HG02870 (cell line): Measurements from ENCODE around the gene RSPH1.
"Not testable (repeated sequence)": the region's sequence is repeated elsewhere in the genome, so short reads cannot be mapped to it uniquely, and the experiment has no call there.

Experiments
- ATAC-seq: cut with Tn5 transposase; IDR thresholded peaks from one replicate; pipeline ENCODE4 v1.9.1; 2021; ENCODE audit warnings: mild to moderate bottlenecking, moderate library complexity; ENCODE audit not compliant: unreplicated experiment

Gene RSPH1

DNA sequence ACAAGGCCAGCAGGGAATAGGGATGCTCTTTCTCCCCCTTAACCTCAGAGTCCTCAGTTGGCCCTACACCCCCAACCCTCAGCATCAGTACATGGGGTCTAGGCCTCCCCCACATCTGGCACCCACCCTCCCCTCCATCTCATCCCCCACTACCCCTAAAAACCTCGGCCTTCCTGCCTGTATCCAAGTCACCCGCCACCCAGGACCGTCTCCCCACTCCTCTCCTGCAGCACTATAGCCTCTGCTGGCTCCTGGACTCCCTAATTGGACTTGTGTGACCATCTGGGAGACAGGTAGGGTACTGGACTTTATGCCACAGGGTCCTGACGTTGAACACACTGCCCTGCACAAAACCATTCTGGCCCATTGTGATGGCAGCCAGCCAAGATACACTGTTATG, 6.0 kb downstream of the RSPH1 start:
- no peak for ATAC-seq

DNA sequence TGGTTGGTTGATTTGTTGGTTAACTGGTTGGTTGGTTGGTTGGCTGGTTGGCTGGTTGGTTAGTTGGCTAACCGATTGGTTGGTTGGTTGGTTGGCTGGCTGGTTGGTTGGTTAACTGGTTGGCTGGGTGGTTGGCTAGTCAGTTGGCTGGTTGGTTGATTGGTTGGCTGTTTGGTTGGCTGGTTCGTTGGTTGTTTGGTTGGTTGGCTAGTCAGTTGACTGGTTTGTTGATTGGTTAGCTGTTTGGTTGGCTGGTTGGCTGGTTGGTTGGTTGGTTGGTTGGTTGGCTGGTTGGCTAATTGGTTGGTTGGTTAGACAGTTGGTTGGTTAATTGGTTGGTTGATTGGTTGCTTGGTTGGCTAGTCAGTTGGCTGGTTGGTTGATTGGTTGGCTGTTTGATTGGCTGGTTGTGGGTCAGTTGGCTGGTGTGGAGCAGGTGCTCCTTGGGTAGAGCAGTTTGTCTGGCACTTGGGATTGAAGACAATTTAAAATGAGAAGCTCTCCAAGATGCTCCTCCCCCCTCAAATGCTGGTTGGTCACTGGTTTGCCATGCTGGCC, 6.9 kb downstream of the RSPH1 start:
- ATAC-seq: no peak

DNA sequence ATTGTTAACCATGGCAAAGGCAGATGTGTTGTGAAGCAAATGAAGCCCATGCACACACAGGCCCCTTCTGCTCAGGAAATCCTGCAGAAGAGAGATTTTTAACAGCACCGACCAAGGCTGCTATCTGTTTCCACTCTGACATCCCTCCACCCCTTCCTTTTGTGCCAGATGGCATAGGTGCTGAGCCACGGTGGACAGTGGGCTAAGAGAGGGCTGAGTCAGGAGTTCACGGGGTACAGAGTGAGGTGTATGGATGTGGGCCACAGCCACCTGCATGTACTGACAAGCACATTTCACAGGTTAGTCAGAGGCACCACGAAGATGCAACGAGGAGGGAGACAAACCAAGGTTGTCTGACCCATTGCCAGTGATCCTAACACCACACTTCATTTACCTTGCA, 9.5 kb downstream of the RSPH1 start:
- no peak for ATAC-seq

DNA sequence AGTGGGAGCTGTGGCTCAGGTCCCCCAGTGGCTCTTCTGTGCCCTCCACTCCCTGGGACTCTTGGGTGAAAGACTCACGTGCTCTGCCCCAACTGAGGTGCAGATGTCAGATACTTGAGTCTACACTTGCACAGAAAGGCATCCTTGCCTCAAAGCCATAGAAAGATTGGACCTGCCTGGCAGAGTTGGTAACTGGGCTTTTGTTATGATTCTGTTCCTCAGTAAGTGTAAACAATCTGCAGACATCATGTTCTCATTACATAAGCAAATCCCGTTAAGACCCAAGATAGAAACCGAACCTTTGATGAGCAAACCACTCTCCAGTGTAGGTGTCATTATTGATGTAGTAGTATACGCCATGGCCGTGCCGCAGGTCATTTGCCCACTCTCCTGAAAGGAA, 10.0 kb downstream of the RSPH1 start:
- no peak for ATAC-seq

DNA sequence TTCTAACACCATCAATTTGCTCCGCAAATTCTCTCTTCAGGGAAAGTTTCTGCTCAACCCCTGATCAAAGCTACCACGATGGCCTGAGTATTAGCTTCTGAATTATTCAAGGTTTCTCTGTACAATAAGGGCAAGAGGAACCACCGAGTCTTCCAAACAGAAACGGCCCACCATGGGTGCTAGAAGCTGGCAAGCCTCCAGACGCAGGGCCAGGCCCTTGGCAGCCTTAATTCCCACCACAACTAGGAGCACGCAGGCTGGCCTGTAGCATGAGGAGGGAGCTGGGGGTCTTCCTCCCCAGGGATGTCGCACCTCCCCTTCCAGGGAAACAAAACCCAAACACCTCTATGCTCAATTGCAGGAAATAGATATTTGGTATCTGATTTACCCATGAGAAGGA, 11.1 kb downstream of the RSPH1 start:
- ATAC-seq: no peak

DNA sequence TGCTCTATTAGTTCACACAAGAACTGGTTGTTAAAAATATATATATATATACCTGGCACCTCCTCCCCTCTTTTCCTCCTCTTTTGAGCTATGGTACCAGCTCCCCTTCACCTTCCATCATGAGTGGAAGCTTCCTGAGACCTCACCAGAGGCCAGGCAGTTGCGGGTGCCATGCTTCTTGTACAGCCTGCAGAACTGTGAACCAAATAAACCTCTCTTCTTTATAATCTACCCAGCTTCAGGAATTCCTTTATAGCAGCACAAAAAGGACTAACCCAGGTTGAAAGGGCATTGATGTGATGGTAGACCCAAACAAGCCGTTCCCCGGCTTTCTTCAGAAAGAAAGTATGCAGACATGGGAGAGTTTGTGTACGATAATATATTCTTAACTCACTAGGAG, 14.9 kb downstream of the RSPH1 start:
- ATAC-seq: no peak

DNA sequence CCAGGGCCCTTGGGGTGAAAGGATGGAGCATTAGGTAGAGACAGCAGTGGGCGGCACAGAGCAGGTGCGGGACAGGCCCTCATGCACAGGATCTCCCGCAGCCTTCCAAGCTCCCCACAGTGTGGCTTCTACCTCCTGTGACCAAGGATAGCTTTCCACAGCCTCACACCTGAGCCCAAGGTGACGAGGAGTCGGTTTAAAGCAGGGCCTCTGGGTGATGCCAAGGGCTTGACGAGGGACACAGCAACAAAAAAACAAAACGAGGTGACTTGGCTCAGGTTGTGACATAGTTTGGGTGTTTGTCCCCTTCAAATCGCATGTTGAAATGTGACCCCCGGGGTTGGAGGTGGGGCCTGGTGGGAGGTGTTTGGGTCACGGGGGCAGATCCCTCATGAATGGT, 15.3 kb downstream of the RSPH1 start:
- no peak for ATAC-seq

DNA sequence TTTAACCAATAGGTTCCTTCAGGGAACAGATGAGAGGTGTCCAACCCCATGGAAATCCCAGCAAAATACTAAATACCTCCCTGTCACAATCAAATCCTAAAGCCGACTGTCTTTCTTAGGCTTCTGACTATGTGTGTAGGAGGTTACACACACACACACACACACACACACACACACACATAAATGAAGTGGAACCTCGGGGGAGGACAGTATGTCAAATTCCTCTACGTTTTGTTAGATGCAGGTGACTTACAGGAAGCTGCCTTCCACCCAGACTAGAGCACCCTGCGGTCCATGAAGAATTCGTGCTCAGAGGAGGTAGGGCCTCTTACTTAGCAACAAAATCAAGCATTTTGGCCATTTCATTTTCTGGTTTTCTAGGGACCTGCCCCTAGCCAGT, 16.4 kb downstream of the RSPH1 start:
- ATAC-seq: no peak

DNA sequence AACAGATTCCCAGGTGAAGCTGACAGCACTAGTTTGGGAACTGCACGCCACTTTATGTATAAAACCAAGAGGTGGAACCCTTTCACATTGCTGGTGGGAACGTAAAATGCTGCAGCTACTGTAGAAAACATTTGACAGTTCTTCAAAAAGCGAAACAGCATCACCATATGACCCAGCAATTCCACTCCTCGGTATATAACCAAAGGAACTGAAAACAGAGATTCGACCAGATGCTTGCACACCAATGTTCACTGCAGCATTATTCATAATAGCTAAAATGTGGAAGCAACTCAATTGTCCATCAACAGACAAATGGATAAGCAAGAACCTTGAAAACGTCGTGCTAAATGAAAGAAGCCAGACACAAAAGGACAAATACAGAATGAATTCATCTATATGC, 17.5 kb downstream of the RSPH1 start:
- peak; percentile 64 for ATAC-seq

DNA sequence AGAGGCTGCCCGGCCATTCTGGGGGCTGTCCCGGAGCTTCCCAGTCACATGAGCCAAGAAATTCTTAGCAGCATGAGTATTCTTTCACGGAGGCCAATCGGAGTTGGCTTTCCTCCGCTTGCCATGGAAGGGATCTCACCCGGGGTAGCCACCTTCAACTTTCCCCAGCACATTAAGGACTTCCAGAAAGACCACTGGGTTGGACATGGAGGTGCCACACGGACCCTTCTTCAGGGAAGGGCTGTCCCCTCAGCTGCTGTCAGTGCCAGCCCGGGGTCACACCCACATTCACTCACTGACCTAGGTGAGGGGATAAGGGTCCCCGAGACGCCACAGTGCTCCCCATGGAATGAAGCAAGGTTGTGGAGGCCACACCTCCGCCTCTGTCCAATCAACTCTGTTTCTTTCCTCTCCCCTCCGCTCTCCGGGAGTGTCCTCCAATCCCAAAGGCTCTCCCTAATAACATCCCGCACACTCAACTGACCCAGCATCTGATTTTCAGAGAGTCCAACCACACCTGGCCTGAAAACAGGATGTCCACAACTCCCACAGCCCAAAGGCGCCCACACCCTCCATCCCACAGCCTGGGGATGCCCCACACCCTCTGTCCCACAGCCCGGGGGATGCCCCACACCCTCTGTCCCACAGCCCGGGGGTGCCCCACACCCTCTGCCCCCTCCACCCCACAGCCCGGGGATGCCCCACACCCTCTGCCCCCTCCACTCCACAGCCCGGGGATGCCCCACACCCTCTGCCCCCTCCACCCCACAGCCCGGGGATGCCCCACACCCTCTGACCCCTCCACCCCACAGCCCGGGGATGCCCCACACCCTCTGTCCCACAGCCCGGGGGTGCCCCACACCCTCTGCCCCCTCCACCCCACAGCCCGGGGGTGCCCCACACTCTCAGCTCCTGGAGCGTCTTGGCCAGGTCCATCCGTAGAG, 19.4 kb downstream of the RSPH1 start:
- no peak for ATAC-seq

DNA sequence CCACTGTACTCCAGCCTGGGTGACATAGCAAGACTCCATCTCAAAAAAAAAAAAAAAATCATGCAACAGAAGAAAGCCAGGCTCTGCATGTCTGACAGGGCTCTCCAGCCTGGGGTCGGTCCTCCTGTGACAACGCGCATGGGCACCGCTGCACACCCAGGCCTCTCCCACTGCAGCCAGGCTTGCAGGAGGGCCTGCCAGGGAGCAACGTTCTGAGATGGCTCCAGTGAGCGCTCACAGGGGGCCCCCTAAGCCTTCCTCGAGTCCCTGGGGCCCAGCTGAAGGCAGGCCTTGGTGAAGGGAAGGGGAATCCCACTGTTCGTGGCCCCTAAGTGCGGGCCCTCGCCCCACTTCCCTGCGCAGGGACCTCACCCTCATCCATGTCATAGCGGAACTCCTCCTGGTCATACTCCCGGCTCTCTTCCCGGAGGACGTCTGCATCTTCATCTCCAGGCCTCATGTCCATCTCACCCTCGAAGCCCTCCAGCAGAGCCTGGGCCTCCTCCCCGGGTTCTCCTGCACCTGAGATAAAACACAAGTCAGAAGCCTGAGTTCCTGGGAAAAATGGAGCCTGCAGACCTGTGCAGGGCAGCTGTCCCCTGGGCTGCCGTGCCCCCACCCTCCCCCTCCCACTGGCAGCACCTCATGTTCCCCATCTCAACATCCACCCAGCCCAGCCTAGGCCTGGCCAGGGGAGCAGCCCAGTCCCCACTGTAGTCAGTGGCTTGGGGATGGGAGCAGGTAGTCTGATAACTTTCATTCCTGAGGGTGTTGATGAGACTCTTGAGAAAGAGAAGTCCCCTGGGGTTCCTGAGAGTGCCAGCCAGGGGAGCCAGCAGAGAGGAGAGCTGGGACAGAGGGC, 20.3 kb downstream of the RSPH1 start:
- no peak for ATAC-seq

DNA sequence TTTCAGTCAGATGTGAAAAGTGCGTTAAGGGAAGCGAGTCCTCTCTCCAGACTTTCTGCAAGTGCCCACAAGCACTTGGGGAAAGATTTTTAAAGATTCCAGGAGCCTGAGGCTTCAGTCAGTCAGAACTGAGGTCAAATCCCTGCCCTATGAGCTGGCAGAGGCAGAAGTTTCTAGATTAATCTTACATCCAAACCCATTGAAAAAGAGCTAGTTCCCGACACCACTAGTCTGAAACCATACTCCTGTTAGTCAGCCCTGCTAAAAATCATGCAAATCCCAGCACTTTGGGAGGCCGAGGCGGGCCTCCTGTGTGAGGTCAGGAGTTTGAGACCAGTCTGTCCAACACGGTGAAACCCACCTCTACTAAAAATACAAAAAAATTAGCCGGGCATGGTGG, 21.0 kb downstream of the RSPH1 start:
- ATAC-seq: no peak

DNA sequence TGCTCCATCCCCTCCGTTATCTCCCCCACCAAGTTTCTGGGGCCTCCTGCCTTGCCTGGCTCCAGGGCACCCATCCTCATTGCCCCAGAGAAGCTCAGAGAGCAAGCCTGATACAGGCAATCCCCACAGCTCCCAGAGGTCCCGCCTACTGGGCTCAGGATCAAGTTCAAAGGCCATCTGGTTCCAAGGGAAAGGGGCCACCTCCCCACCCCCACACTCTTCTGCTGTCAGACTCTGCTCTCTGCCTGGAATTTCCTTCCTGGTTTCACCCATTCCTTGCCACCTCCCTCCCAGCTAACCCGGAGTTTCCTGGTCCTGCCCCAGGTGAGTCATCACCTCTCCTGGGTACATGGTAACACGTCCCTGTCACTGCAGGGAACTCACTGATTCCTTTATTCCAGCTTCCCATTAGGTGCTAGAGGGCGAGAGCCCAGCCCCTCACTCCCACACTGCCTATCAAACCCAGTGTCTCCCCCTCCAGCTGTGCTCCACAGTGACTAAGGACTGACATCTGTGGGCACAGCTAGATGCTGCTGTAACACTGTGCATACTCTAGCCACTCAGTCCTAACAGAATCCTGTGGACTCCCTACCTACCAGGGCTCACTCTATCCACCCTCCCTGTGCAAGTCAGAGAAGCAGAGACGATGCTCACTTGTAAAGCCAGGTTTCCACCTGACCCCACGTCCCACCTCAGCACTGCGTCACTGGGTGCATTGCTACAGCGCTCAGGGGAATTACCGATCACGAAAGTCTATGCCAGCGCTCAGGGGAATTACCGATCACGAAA, 21.8 kb downstream of the RSPH1 start:
- ATAC-seq: no peak

DNA sequence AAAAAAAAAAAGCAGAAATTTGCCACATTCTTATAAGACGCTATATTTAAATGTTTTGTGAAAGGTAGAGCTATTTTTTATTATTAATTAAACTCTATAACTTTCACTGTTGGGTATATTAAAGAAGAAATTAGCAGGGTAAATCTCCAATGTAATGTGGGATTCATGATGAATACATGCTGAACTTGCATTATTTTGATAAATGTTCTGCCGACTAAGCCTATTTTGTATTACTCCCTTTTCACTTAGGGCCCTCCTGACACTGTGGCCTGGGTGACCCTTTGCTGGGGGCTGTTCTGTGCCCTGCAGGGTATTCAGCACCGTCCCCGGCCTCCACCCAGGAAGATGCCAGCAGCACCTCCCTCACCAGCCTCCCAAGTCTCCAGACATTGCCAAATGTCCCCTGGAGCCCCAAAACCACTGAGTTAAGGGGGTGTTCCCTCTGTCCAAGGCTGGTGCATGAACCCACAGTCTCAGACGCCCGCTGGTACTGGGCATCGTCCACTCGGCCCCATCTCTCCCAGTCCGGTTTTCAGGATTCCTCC, 22.5 kb downstream of the RSPH1 start:
- ATAC-seq: no peak

DNA sequence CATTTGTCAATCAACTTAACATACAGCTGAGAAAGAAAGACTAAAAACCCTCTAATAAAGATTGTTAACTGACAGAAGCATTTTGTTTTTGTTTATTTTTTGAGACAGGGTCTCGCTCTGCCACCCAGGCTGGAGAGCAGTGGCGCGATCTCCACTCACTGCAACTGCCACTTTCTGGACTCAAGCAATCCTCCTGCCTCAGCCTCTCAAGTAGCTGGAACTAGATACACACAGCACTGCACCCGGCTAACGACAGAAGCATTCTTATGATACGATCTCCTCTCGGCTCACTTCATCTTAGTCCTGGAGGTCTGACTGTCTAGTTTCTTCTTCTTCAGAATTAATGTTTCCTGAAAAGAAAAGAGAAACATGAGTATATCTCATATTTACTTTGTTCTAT, 23.5 kb downstream of the RSPH1 start:
- no peak for ATAC-seq

DNA sequence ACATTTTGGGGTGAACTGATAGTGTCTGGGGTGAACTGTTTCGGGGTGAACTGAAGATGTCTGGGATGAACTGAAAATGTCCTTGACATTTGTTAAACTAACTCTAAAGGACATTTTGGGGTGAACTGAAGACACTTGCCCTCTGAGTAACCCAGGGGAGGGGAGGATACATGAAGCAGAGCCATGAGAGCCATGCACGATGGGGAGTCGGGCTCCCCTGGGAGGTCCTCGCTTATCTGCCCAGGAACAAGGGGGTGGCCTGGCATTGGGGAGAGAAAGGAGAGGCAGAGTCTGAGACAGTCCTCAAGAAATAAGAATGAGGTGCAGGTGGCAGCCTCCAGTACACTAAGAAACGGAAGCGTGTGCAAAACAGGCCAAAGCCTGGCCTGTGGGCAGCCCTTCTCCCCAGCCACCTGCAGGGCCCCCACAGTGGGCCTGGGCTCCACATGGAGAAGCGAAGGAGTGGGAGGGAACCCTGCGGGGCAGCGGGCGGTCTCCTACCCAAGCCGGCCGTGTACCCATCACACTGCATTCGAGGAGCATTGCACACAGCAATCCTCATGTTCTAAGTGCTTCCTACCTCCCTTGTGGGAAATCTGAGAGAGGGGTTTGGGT, 24.2 kb downstream of the RSPH1 start:
- no peak for ATAC-seq

DNA sequence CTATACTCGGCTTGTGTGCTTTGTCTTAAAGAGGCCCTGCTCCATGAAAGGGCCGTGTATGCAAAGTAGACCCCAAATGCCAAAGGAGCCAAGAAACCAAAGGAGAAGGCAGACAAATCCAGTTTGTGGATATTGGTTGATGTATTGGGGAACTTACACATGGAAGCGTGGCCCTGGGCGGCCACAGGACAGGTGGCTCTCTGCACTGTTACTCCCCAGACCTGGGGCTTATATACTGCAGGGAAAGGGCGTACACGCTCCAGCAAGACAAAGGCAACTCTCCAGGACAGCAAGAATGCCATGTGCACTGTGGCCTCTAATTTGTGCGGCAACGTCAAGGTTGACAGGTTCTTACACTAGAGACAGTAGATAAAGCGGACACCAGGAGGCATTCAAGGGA, 24.8 kb downstream of the RSPH1 start:
- no peak for ATAC-seq

DNA sequence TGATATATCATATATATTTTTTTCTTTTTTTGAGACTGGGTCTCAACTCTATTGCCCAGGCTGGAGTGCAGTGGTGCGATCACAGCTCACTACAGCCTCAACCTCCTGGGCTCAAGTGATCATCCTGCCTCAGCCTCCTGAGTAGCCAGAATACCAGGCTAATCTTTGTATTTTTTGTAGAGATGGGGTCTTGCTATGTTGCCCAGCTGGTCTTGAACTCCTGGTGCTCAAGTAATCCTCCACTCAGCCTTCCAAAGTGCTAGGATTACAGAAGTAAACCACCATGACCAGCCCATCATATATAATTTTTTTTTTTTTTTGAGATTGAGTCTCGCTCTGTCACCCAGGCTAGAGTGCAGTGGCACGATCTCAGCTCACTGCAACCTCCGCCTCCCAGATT, 26.3 kb downstream of the RSPH1 start:
- not testable (repeated sequence) for ATAC-seq

DNA sequence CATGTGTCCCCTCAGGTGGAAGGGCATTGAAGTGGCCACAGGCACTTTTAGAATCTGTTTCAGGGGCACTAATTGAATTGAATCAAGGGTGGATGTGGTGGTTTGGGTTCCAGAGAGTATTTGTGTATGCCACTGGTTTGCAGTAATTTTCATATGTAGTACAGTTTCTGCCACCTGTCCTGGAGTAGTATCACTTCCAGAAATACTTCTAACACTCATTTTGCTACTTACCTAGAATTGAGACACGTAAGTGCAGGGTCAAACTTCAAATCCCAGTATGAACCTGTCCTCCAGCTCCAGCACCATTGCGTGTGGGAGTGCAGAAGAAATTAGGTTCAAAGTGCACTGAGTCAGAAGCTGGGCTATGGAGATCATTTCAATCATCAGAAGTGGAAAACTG, 26.8 kb downstream of the RSPH1 start:
- no peak for ATAC-seq

DNA sequence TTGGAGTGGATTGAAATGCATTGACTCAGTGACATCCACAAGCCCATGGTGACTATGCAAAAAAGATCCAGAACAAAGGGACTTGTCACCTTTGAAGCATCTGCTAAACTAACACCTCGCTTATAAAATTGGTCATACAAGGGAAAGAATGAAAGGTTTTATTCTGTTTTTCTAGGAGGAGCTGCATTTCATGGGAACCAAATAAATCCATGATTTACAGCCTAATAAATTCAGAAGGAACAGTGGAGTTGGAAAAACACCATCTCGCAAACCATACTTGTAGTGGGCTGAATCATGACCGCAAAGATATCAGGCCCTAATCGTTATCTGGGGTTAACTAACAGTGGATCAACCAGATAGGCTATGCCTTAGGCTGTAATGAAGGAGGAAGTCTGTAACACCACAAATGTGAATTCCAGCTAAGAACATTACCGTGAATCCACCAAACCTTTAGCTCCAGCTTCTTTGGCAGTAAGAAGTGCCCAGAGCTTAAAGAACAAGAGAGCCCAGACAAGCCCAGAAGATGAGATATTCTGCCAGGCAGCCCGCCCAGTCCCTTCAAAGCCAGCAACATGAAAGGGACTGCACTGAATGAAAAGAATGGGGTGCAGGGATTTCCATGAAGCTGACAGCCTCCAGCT, 27.4 kb downstream of the RSPH1 start:
- no peak for ATAC-seq
